ENCODE data around the gene ADCYAP1. TPM values are rescaled to one million over a fixed set of nuclear protein-coding genes. Genes with fewer than 3 reads are reported as not detected.

The ADCYAP1 gene
- total RNA-seq, 6 donors from 2014 or later = 0.20 to 0.44 (median 0.30) TPM; not detected in 3

DNA sequence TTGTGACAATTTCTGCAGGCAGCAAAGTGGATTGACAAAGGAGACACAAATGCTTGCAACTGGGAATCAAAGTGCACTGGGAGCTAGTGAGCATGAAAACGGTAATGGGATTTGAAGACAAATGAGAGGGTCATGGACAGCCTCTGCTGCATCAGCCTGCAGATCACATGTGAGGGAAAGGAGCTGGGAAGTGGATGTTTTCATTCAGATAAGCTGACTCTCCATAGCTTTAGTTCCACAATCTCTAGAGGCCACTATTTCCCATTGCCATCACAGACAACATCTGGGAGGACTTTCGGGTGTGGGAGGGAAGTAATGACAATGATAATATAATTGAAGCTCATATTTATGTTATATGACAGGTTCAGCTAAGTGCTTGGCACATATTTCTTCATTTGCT is 28.4 kb downstream of the ADCYAP1 start:
- Histone ChIP-seq H3K4me3 (no peak overlapping the region), H3K36me3 (no peaks in the 10 kb centered on the region), H3K27me3 (no peaks in the 10 kb centered on the region), H3K9me3 (no peaks in the 10 kb centered on the region), H3K4me1 (no peaks in the 10 kb centered on the region), H3K27ac (no peak overlapping the region)
- ATAC-seq (ENCODE audit: low FRiP score in 2 of 2) (no peak), DNase-seq (no peak)
- WGBS, 2 donors = 34 to 36% methylated on average over 2 of the region's 2 CpGs
- no peak for TF ChIP-seq EP300 (IDR thresholded peaks at IDR 0.05)
- TF ChIP-seq CTCF (IDR thresholded peaks at IDR 0.05) = no peak
- TF ChIP-seq POLR2AphosphoS5 (IDR thresholded peaks at IDR 0.05) = no peak

DNA sequence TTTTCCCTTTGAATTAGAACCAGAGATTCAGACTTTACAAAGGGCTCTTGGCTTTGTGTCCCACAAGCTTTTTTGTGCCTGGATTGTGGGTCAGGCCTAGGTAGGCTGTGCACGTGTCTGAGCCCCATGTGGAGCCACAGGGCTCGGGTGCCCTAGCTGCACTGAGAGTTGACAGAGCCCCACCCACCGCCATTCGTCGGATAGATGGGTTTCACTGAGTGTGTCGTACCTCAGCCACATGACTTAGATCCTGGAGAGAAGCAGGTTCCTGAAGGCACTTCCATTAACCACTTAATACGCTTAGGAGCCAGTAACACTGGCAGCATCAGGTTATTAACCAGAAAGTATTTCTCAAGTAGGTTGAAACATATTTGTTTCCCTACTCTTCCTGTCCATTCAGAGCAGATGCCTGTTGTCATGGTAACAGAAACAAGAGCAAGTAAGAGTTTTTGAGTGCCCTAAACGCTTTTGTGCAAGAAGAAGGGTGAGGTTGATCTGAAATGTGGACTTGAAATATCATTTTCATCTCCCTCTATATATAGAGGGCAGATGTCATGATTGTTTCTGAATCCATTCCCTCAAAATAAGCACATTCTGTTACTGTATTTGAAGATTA is 30.0 kb downstream of the ADCYAP1 start:
- Histone ChIP-seq H3K27me3 (no peaks in the 10 kb centered on the region), H3K4me1 (no peaks in the 10 kb centered on the region), H3K36me3 (no peaks in the 10 kb centered on the region), H3K9me3 (no peaks in the 10 kb centered on the region), H3K27ac (no peak overlapping the region), H3K4me3 (no peak overlapping the region)
- DNase-seq = peak; percentile 12 to 31
- 42 to 43% methylated on average over 8 of the region's 8 CpGs for WGBS, 2 donors
- TF ChIP-seq POLR2A (IDR thresholded peaks at IDR 0.05) (no peak), CTCF (IDR thresholded peaks at IDR 0.05) (no peak), POLR2AphosphoS5 (IDR thresholded peaks at IDR 0.05) (no peak), EP300 (IDR thresholded peaks at IDR 0.05) (no peak)
- ATAC-seq (ENCODE audit: low FRiP score in 2 of 2) = peak; percentile 52 to 73

- no peaks in the 10 kb centered on the region for H3K27me3 ChIP-seq
- peak in 1 of 2 donors; percentile 13 for DNase-seq
- no peak for TF ChIP-seq POLR2AphosphoS5 (IDR thresholded peaks at IDR 0.05)
- no peak for TF ChIP-seq POLR2A (IDR thresholded peaks at IDR 0.05)
- TF ChIP-seq CTCF (IDR thresholded peaks at IDR 0.05) = no peak
- TF ChIP-seq EP300 (IDR thresholded peaks at IDR 0.05) = no peak
Observed at GRCh38 chr18:936941-937340, 32.3 kb downstream of the ADCYAP1 start.

GRCh38 chr18:939166-939565 is 34.5 kb downstream of the ADCYAP1 start:
- Histone ChIP-seq H3K27me3 (no peaks in the 10 kb centered on the region), H3K36me3 (no peaks in the 10 kb centered on the region), H3K27ac (no peak overlapping the region), H3K4me1 (no peaks in the 10 kb centered on the region), H3K9me3 (no peaks in the 10 kb centered on the region), H3K4me3 (no peak overlapping the region)
- TF ChIP-seq EP300 (IDR thresholded peaks at IDR 0.05) (no peak), CTCF (IDR thresholded peaks at IDR 0.05) (no peak), POLR2A (IDR thresholded peaks at IDR 0.05) (no peak), POLR2AphosphoS5 (IDR thresholded peaks at IDR 0.05) (no peak)
- no peak for DNase-seq
- no peak for ATAC-seq (ENCODE audit: low FRiP score in 2 of 2)
- WGBS, 2 donors = 51 to 55% methylated on average over 4 of the region's 4 CpGs

More at GRCh38 chr18:936941-937340, 32.3 kb downstream of the ADCYAP1 start:
- H3K9me3 ChIP-seq = no peaks in the 10 kb centered on the region
- H3K4me3 ChIP-seq = no peak overlapping the region
- no peaks in the 10 kb centered on the region for H3K36me3 ChIP-seq
- 64 to 81% methylated on average over 3 to 6 of the region's 6 CpGs for WGBS, 2 donors
- no peak for ATAC-seq (ENCODE audit: low FRiP score in 2 of 2)
- no peak overlapping the region for H3K27ac ChIP-seq
- no peaks in the 10 kb centered on the region for H3K4me1 ChIP-seq

DNA sequence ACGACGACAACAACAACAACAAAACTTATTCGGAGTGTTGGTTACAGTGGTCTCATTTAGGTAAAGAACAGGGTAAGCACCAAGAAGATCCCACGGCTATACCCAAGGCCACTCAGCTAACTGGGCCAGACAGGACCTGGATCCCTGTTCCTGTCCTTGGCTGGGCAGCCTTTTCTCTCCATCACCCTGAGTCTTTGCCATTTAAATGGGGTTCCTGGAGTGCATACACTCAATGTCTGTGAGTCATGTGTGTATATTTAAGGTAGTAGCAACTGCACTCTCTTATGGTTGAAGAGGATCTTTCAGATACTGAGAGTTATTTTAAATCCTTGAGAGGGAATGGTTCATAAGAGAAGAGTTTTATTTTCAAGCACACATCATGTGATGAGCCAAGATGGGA is 35.3 kb downstream of the ADCYAP1 start:
- H3K4me1 ChIP-seq = no peaks in the 10 kb centered on the region
- ATAC-seq (ENCODE audit: low FRiP score in 2 of 2) (peak in 1 of 2 donors; percentile 50), DNase-seq (no peak)
- H3K9me3 ChIP-seq = no peaks in the 10 kb centered on the region
- no peak for TF ChIP-seq POLR2AphosphoS5 (IDR thresholded peaks at IDR 0.05)
- TF ChIP-seq EP300 (IDR thresholded peaks at IDR 0.05) = no peak
- no peak for TF ChIP-seq POLR2A (IDR thresholded peaks at IDR 0.05)
- no peak for TF ChIP-seq CTCF (IDR thresholded peaks at IDR 0.05)
- no peaks in the 10 kb centered on the region for H3K27me3 ChIP-seq
- WGBS, 2 donors = 84 to 85% methylated on average over 4 of the region's 4 CpGs
- no peak overlapping the region for H3K4me3 ChIP-seq
- H3K27ac ChIP-seq = no peak overlapping the region
- no peaks in the 10 kb centered on the region for H3K36me3 ChIP-seq

All from upper lobe of left lung (tissue), 6 donors.